ENCODE measurements around the gene SLAMF6.

GRCh38 chr1:160541622-160542302 lies 18.7 kb upstream of the SLAMF6 start:
- TF ChIP-seq CTCF (IDR thresholded peaks at IDR 0.05) (no peak), POLR2A (IDR thresholded peaks at IDR 0.05) (no peak), EP300 (IDR thresholded peaks at IDR 0.05) (no peak)

Data from ovary (tissue), 3 donors.